Activated naive CD8-positive, alpha-beta T cell treated with anti-CD3 and anti-CD28 coated beads, Interleukin-2, amount 10 ng/mL, durations not matched to agents 7 days and 5 days (primary cell): ENCODE data around the gene TNFRSF1A. TPM values are rescaled to one million over a fixed set of nuclear protein-coding genes. Genes with fewer than 3 reads are reported as not detected.
"Not testable (repeated sequence)": the region's sequence is repeated elsewhere in the genome, so short reads cannot be mapped to it uniquely, and the experiment has no call there.

Experiments used
- ATAC-seq: fragments of 150-1000 bp; cut with Tn5 transposase; one replicate; pipeline ENCODE4 v1.10.0; 2021; ENCODE audit warnings: low read depth, moderate library complexity
- POLR2A ChIA-PET: fragments of 350-600 bp; sonication (Branson Sonifier 250); formaldehyde crosslinking; loops from one replicate; lab custom pipeline; 2021; ENCODE audit warnings: antibody characterized with exemption; lab: Charles Lee
- DNase-seq: peaks from one replicate; pipeline ENCODE4 v3.0.0; 2021
- H3K27ac Mint-ChIP-seq: one replicate; pipeline ENCODE4 v1.8.0; 2022; ENCODE audit warnings: mild to moderate bottlenecking, mixed read lengths
- H3K27me3 Mint-ChIP-seq: one replicate; pipeline ENCODE4 v1.8.0; 2022; ENCODE audit warnings: mild to moderate bottlenecking, moderate library complexity, mixed read lengths
- H3K36me3 Mint-ChIP-seq: one replicate; pipeline ENCODE4 v1.8.0; 2021; ENCODE audit warnings: mild to moderate bottlenecking, mixed read lengths
- H3K4me1 Mint-ChIP-seq: one replicate; pipeline ENCODE4 v1.8.0; 2021; ENCODE audit warnings: mixed read lengths
- H3K4me3 Mint-ChIP-seq: one replicate; pipeline ENCODE4 v1.8.0; 2022; ENCODE audit warnings: mild to moderate bottlenecking, moderate library complexity, mixed read lengths
- H3K9me3 Mint-ChIP-seq: one replicate; pipeline ENCODE4 v1.8.0; 2021; ENCODE audit warnings: mixed read lengths
- total RNA-seq, 2 experiments: library from RNA; stranded (reverse); gene quantifications; one replicate each; pipeline ENCODE4 v1.2.3, GENCODE V29; 2021

The TNFRSF1A gene
- total RNA-seq, 2 experiments from 2014 or later = 82.9 to 87.1 TPM

- H3K4me3 Mint-ChIP-seq = no peak overlapping the region
- no peaks in the 10 kb centered on the region for H3K9me3 Mint-ChIP-seq
- H3K27ac Mint-ChIP-seq = no peak overlapping the region
- peak; percentile 16 for DNase-seq
- no peak for ATAC-seq
- H3K36me3 Mint-ChIP-seq = no peaks in the 10 kb centered on the region
- no peaks in the 10 kb centered on the region for H3K4me1 Mint-ChIP-seq
- peaks cover 27% of the 10 kb centered on the region for H3K27me3 Mint-ChIP-seq
- POLR2A ChIA-PET = interaction anchor here (0.6 kb wide), 1 partner anchor 234 kb away, joined by 3 read pairs; no protein-coding TSS in a partner anchor
Observed at GRCh38 chr12:6307529-6307928, 34.3 kb downstream of the TNFRSF1A start.

GRCh38 chr12:6306599-6307220 is 35.2 kb downstream of the TNFRSF1A start:
- Mint-ChIP-seq H3K36me3 (no peaks in the 10 kb centered on the region), H3K27me3 (peaks cover 25% of the 10 kb centered on the region), H3K27ac (no peak overlapping the region), H3K4me3 (no peak overlapping the region), H3K9me3 (no peaks in the 10 kb centered on the region), H3K4me1 (no peaks in the 10 kb centered on the region)
- ATAC-seq = no peak
- POLR2A ChIA-PET = interaction anchor here (0.6 kb wide), 1 partner anchor 234 kb away, joined by 3 read pairs; no protein-coding TSS in a partner anchor
- peak; percentile 17 for DNase-seq

- Mint-ChIP-seq H3K4me3 (no peak overlapping the region), H3K4me1 (no peaks in the 10 kb centered on the region), H3K9me3 (no peaks in the 10 kb centered on the region), H3K27ac (no peak overlapping the region), H3K36me3 (no peaks in the 10 kb centered on the region), H3K27me3 (peaks cover 23% of the 10 kb centered on the region)
- ATAC-seq = no peak
- no peak for DNase-seq
- POLR2A ChIA-PET = no interaction called here
Observed at GRCh38 chr12:6306151-6306550, 35.7 kb downstream of the TNFRSF1A start.

GRCh38 chr12:6303071-6303470 is 38.8 kb downstream of the TNFRSF1A start:
- POLR2A ChIA-PET = interaction anchor here (0.6 kb wide), 1 partner anchor 119 kb away, joined by 6 read pairs; no protein-coding TSS in a partner anchor
- DNase-seq (no peak), ATAC-seq (no peak)
- no peaks in the 10 kb centered on the region for H3K4me1 Mint-ChIP-seq
- no peak overlapping the region for H3K4me3 Mint-ChIP-seq
- H3K27me3 Mint-ChIP-seq = peaks cover 11% of the 10 kb centered on the region
- H3K36me3 Mint-ChIP-seq = no peaks in the 10 kb centered on the region
- no peak overlapping the region for H3K27ac Mint-ChIP-seq
- H3K9me3 Mint-ChIP-seq = no peaks in the 10 kb centered on the region

GRCh38 chr12:6302621-6303020 is 39.3 kb downstream of the TNFRSF1A start:
- H3K9me3 Mint-ChIP-seq = no peaks in the 10 kb centered on the region
- ATAC-seq (no peak), DNase-seq (no peak)
- POLR2A ChIA-PET = interaction anchor here (0.6 kb wide), 1 partner anchor 119 kb away, joined by 6 read pairs; no protein-coding TSS in a partner anchor
- no peaks in the 10 kb centered on the region for H3K36me3 Mint-ChIP-seq
- no peak overlapping the region for H3K27ac Mint-ChIP-seq
- H3K4me3 Mint-ChIP-seq = no peak overlapping the region
- peaks cover 14% of the 10 kb centered on the region for H3K27me3 Mint-ChIP-seq
- no peaks in the 10 kb centered on the region for H3K4me1 Mint-ChIP-seq

- ATAC-seq (no peak), DNase-seq (no peak)
- Mint-ChIP-seq H3K27ac (no peak overlapping the region), H3K27me3 (peaks cover 13% of the 10 kb centered on the region), H3K9me3 (no peaks in the 10 kb centered on the region), H3K4me3 (no peak overlapping the region), H3K4me1 (no peaks in the 10 kb centered on the region), H3K36me3 (no peaks in the 10 kb centered on the region)
- POLR2A ChIA-PET = no interaction called here
Observed at GRCh38 chr12:6301721-6302120, 40.2 kb downstream of the TNFRSF1A start.

- H3K36me3 Mint-ChIP-seq = no peaks in the 10 kb centered on the region
- POLR2A ChIA-PET = no interaction called here
- H3K27ac Mint-ChIP-seq = no peak overlapping the region
- no peak for DNase-seq
- peaks cover 2% of the 10 kb centered on the region for H3K4me1 Mint-ChIP-seq
- H3K27me3 Mint-ChIP-seq = peaks cover 29% of the 10 kb centered on the region
- H3K9me3 Mint-ChIP-seq = no peaks in the 10 kb centered on the region
- H3K4me3 Mint-ChIP-seq = no peak overlapping the region
- no peak for ATAC-seq
Observed at GRCh38 chr12:6297170-6297569, 44.7 kb downstream of the TNFRSF1A start.

- DNase-seq (no peak), ATAC-seq (no peak)
- no peak overlapping the region for H3K4me3 Mint-ChIP-seq
- H3K4me1 Mint-ChIP-seq = peaks cover 2% of the 10 kb centered on the region
- H3K27ac Mint-ChIP-seq = no peak overlapping the region
- peaks cover 31% of the 10 kb centered on the region for H3K27me3 Mint-ChIP-seq
- no peaks in the 10 kb centered on the region for H3K36me3 Mint-ChIP-seq
- POLR2A ChIA-PET = no interaction called here
- H3K9me3 Mint-ChIP-seq = no peaks in the 10 kb centered on the region
Observed at GRCh38 chr12:6295094-6295811, 46.6 kb downstream of the TNFRSF1A start.

GRCh38 chr12:6294156-6295093 is 47.5 kb downstream of the TNFRSF1A start:
- peaks cover 2% of the 10 kb centered on the region for H3K4me1 Mint-ChIP-seq
- H3K27ac Mint-ChIP-seq = no peak overlapping the region
- no peaks in the 10 kb centered on the region for H3K36me3 Mint-ChIP-seq
- DNase-seq (no peak), ATAC-seq (no peak)
- no peak overlapping the region for H3K4me3 Mint-ChIP-seq
- POLR2A ChIA-PET = no interaction called here
- no peaks in the 10 kb centered on the region for H3K9me3 Mint-ChIP-seq
- peaks cover 31% of the 10 kb centered on the region for H3K27me3 Mint-ChIP-seq

GRCh38 chr12:6292606-6293005 is 49.3 kb downstream of the TNFRSF1A start:
- Mint-ChIP-seq H3K36me3 (no peaks in the 10 kb centered on the region), H3K27me3 (peaks cover 32% of the 10 kb centered on the region), H3K4me3 (no peak overlapping the region), H3K9me3 (no peaks in the 10 kb centered on the region), H3K27ac (no peak overlapping the region), H3K4me1 (peaks cover 2% of the 10 kb centered on the region)
- DNase-seq (no peak), ATAC-seq (no peak)
- POLR2A ChIA-PET = no interaction called here

- H3K36me3 Mint-ChIP-seq, H3K4me3 Mint-ChIP-seq, ATAC-seq, H3K9me3 Mint-ChIP-seq, POLR2A ChIA-PET, H3K27ac Mint-ChIP-seq, H3K4me1 Mint-ChIP-seq, DNase-seq: not testable (repeated sequence)
- peaks cover 27% of the 10 kb centered on the region for H3K27me3 Mint-ChIP-seq
Observed at GRCh38 chr12:6289906-6290305, 52.0 kb downstream of the TNFRSF1A start.

- H3K4me1 Mint-ChIP-seq, H3K36me3 Mint-ChIP-seq, H3K4me3 Mint-ChIP-seq, DNase-seq, H3K9me3 Mint-ChIP-seq, H3K27ac Mint-ChIP-seq, POLR2A ChIA-PET, ATAC-seq: not testable (repeated sequence)
- H3K27me3 Mint-ChIP-seq = peaks cover 23% of the 10 kb centered on the region
Observed at GRCh38 chr12:6289081-6289480, 52.8 kb downstream of the TNFRSF1A start.

- ATAC-seq = no peak
- Mint-ChIP-seq H3K27ac (no peak overlapping the region), H3K36me3 (no peaks in the 10 kb centered on the region), H3K4me3 (no peak overlapping the region), H3K9me3 (no peaks in the 10 kb centered on the region), H3K4me1 (peaks cover 4% of the 10 kb centered on the region), H3K27me3 (peaks cover 17% of the 10 kb centered on the region)
- no peak for DNase-seq
- POLR2A ChIA-PET = no interaction called here
Observed at GRCh38 chr12:6288235-6288634, 53.6 kb downstream of the TNFRSF1A start.
